A673 (cell line): ENCODE results near the gene PAOX.

Experiments
- EZH2 ChIP-seq: fragments of 200-600 bp; sonication (generic); IDR thresholded peaks from 2 replicates; pipeline ENCODE4 v1.6.1; 2017; ENCODE audit warnings: borderline replicate concordance, low read depth, mild to moderate bottlenecking, mixed read lengths, antibody characterized with exemption, low read length; ENCODE audit not compliant: poor library complexity, severe bottlenecking
- TF ChIP-seq, protein P1 (sequence below): fragments of 300-800, 200-600 bp; sonication (generic); conservative IDR thresholded peaks from 2 replicates; pipeline ENCODE4 v1.5.1; 2017; ENCODE audit warnings: low read depth, mild to moderate bottlenecking, antibody characterized with exemption, low read length, moderate library complexity, mixed read lengths

DNA sequence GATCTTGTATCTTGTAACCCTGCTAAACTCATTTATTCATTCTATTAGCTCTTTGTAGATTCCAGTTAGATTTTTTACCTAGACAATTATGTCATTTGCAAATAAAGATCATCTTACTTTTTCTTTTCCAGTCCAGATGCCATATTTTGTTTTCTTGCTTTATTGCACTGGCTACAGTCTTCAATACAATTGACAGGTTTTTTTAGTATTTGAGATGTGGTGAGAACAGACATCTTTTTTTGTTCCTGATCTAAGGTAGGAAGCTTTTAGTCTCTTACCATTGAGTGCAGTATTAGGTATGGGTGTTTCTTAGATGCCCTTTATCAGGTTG is 33.3 kb downstream of the PAOX start:
- TF ChIP-seq, protein P1, sequence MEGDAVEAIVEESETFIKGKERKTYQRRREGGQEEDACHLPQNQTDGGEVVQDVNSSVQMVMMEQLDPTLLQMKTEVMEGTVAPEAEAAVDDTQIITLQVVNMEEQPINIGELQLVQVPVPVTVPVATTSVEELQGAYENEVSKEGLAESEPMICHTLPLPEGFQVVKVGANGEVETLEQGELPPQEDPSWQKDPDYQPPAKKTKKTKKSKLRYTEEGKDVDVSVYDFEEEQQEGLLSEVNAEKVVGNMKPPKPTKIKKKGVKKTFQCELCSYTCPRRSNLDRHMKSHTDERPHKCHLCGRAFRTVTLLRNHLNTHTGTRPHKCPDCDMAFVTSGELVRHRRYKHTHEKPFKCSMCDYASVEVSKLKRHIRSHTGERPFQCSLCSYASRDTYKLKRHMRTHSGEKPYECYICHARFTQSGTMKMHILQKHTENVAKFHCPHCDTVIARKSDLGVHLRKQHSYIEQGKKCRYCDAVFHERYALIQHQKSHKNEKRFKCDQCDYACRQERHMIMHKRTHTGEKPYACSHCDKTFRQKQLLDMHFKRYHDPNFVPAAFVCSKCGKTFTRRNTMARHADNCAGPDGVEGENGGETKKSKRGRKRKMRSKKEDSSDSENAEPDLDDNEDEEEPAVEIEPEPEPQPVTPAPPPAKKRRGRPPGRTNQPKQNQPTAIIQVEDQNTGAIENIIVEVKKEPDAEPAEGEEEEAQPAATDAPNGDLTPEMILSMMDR, result no peak
- no peak for TF ChIP-seq EZH2
